GM12873 (cell line): ENCODE measurements around the gene RNASE3.

Experiments
- CTCF ChIP-seq: IDR thresholded peaks from 2 replicates; pipeline ENCODE4 v1.5.1; 2012; ENCODE audit warnings: low read depth, mild to moderate bottlenecking, moderate library complexity, low read length, control low read depth; ENCODE audit not compliant: insufficient read depth; ENCODE audit errors: missing control alignments

The RNASE3 gene

GRCh38 chr14:20857630-20858261, 33.4 kb upstream of the RNASE3 start:
- peak; percentile 88 for TF ChIP-seq CTCF

- no peak for TF ChIP-seq CTCF
These were observed 25.0 kb upstream of the RNASE3 start for GRCh38 chr14:20866194-20866593.

GRCh38 chr14:20866963-20867362, 24.2 kb upstream of the RNASE3 start:
- TF ChIP-seq CTCF: peak; percentile 55

- TF ChIP-seq CTCF: peak; percentile 90
These were observed 17.6 kb upstream of the RNASE3 start for GRCh38 chr14:20873370-20874177.

GRCh38 chr14:20877016-20877415, 14.2 kb upstream of the RNASE3 start:
- no peak for TF ChIP-seq CTCF

GRCh38 chr14:20878695-20879094, 12.5 kb upstream of the RNASE3 start:
- no peak for TF ChIP-seq CTCF

- TF ChIP-seq CTCF: no peak
These were observed 13.3 kb downstream of the RNASE3 start for GRCh38 chr14:20904393-20905029.
